ENCODE data around the gene CCDC14. TPM values are rescaled to one million over a fixed set of nuclear protein-coding genes. Genes with fewer than 3 reads are reported as not detected.

The CCDC14 gene
- total and polyA plus RNA-seq, 9 of the 15 experiments (the other 6 are each of a cell fraction or from before 2014, with no cell fraction given): 18.6 to 107 (median 57.3) TPM

- DNase-seq (ENCODE audit: extremely low read depth in 1 of 4, low spot score in 3 of 4) (no peak), FAIRE-seq (no peak), ATAC-seq (no peak)
- Histone ChIP-seq H3K4me1 (replicated peaks in 1 of 2; ENCODE audit: control insufficient read depth in 2 of 2, insufficient read depth in 2 of 2, low read length in 2 of 2) (no peaks in the 10 kb centered on the region), H3K27ac (ENCODE audit: extremely low read depth, low read depth, low read length) (no peak overlapping the region), H2AFZ (ENCODE audit: low read depth, low read length) (no peak overlapping the region), H3K9ac (ENCODE audit: insufficient read depth in 1 of 2, low read depth in 2 of 2, low read length in 2 of 2) (no peak overlapping the region), H3K79me2 (ENCODE audit: control insufficient read depth, insufficient read depth, low read length) (no peaks in the 10 kb centered on the region), H3K9me1 (ENCODE audit: control insufficient read depth, insufficient read depth, low read length) (no peaks in the 10 kb centered on the region), H3K9me3 (replicated peaks; ENCODE audit: control insufficient read depth, insufficient read depth, low read depth, low read length) (no peaks in the 10 kb centered on the region), H3K4me2 (ENCODE audit: insufficient read depth, low read length) (no peak overlapping the region), H4K20me1 (replicated peaks; ENCODE audit: control insufficient read depth, insufficient read depth, low read length) (no peaks in the 10 kb centered on the region), H3K36me3 (ENCODE audit: control insufficient read depth, insufficient read depth, low read length) (no peaks in the 10 kb centered on the region), H3K27me3 (ENCODE audit: control insufficient read depth in 2 of 2, insufficient read depth in 2 of 2, low read length in 2 of 2) (no peaks in the 10 kb centered on the region), H3K4me3 (no peak overlapping the region)
- CTCF ChIA-PET (ENCODE audit: low intra/inter-chr PET ratio): no interaction called here
- WGBS (ENCODE audit: insufficient coverage, low coverage, missing lambda C conversion rate): 0% methylated on average over 1 of the region's 1 CpG
- no TSS peak for BruUV-seq (replicated peaks)
- POLR2A ChIA-PET: interaction anchor here (0.6 kb wide), 1 partner anchor 49 kb away, joined by 3 read pairs; no protein-coding TSS in a partner anchor
- TF ChIP-seq, protein P1, sequence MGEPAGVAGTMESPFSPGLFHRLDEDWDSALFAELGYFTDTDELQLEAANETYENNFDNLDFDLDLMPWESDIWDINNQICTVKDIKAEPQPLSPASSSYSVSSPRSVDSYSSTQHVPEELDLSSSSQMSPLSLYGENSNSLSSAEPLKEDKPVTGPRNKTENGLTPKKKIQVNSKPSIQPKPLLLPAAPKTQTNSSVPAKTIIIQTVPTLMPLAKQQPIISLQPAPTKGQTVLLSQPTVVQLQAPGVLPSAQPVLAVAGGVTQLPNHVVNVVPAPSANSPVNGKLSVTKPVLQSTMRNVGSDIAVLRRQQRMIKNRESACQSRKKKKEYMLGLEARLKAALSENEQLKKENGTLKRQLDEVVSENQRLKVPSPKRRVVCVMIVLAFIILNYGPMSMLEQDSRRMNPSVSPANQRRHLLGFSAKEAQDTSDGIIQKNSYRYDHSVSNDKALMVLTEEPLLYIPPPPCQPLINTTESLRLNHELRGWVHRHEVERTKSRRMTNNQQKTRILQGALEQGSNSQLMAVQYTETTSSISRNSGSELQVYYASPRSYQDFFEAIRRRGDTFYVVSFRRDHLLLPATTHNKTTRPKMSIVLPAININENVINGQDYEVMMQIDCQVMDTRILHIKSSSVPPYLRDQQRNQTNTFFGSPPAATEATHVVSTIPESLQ (CRISPR knock-in tag; IDR thresholded peaks at IDR 0.05): no peak
- TF ChIP-seq, protein P2, sequence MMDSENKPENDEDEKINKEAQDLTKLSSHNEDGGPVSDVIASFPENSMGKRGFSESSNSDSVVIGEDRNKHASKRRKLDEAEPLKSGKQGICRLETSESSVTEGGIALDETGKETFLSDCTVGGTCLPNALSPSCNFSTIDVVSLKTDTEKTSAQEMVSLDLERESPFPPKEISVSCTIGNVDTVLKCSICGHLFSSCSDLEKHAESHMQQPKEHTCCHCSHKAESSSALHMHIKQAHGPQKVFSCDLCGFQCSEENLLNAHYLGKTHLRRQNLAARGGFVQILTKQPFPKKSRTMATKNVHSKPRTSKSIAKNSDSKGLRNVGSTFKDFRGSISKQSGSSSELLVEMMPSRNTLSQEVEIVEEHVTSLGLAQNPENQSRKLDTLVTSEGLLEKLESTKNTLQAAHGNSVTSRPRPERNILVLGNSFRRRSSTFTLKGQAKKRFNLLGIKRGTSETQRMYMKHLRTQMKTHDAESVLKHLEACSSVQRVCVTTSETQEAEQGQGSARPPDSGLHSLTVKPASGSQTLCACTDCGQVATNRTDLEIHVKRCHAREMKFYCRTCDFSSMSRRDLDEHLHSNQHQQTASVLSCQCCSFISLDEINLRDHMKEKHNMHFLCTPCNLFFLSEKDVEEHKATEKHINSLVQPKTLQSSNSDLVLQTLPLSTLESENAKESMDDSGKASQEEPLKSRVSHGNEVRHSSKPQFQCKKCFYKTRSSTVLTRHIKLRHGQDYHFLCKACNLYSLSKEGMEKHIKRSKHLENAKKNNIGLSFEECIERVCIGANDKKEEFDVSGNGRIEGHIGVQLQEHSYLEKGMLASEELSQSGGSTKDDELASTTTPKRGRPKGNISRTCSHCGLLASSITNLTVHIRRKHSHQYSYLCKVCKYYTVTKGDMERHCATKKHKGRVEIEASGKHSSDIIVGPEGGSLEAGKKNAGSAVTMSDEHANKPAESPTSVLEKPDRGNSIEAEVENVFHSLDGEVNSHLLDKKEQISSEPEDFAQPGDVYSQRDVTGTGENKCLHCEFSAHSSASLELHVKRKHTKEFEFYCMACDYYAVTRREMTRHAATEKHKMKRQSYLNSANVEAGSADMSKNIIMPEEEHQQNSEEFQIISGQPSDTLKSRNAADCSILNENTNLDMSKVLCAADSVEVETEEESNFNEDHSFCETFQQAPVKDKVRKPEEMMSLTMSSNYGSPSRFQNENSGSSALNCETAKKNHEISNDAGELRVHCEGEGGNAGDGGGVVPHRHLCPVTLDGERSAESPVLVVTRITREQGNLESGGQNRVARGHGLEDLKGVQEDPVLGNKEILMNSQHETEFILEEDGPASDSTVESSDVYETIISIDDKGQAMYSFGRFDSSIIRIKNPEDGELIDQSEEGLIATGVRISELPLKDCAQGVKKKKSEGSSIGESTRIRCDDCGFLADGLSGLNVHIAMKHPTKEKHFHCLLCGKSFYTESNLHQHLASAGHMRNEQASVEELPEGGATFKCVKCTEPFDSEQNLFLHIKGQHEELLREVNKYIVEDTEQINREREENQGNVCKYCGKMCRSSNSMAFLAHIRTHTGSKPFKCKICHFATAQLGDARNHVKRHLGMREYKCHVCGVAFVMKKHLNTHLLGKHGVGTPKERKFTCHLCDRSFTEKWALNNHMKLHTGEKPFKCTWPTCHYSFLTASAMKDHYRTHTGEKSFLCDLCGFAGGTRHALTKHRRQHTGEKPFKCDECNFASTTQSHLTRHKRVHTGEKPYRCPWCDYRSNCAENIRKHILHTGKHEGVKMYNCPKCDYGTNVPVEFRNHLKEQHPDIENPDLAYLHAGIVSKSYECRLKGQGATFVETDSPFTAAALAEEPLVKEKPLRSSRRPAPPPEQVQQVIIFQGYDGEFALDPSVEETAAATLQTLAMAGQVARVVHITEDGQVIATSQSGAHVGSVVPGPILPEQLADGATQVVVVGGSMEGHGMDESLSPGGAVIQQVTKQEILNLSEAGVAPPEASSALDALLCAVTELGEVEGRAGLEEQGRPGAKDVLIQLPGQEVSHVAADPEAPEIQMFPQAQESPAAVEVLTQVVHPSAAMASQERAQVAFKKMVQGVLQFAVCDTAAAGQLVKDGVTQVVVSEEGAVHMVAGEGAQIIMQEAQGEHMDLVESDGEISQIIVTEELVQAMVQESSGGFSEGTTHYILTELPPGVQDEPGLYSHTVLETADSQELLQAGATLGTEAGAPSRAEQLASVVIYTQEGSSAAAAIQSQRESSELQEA (IDR thresholded peaks at IDR 0.05; ENCODE audit: low read depth): no peak
- TF ChIP-seq HCFC1 (IDR thresholded peaks at IDR 0.05; ENCODE audit: low read depth, low read length): no peak
- in situ Hi-C loops (cut with MboI) (no loop called here), intact Hi-C loops (cut with micrococcal nuclease) (no loop called here)
Observed at GRCh38 chr3:123871946-123872345, 89.1 kb downstream of the CCDC14 start.
